Progenitor cell of endocrine pancreas (in vitro differentiated cells): ENCODE results near the gene BBS2. TPM values are rescaled to one million over a fixed set of nuclear protein-coding genes. Genes with fewer than 3 reads are reported as not detected.
A peak's percentile ranks its signal among the peaks of the same experiment; 100 is the strongest.

Source experiments
- DNase-seq: peaks from one replicate; pipeline ENCODE4 v3.0.0; 2021; ENCODE audit warnings: low spot score; ENCODE audit not compliant: unreplicated experiment
- H3K27ac Mint-ChIP-seq: 2 replicates; pipeline ENCODE4 v1.8.0; 2021; ENCODE audit warnings: mild to moderate bottlenecking, moderate library complexity, mixed read lengths
- H3K27me3 Mint-ChIP-seq: 2 replicates; pipeline ENCODE4 v1.8.0; 2021; ENCODE audit warnings: mixed read lengths
- H3K36me3 Mint-ChIP-seq: 2 replicates; pipeline ENCODE4 v1.8.0; 2022; ENCODE audit warnings: mixed read lengths; ENCODE audit not compliant: insufficient read depth
- H3K4me1 Mint-ChIP-seq: 2 replicates; pipeline ENCODE4 v1.8.0; 2021; ENCODE audit warnings: low read depth, mixed read lengths
- H3K4me3 Mint-ChIP-seq: 2 replicates; pipeline ENCODE4 v1.8.0; 2021; ENCODE audit warnings: low read depth, mild to moderate bottlenecking, moderate library complexity, mixed read lengths
- H3K9me3 Mint-ChIP-seq: 2 replicates; pipeline ENCODE4 v1.8.0; 2021; ENCODE audit warnings: low read depth, mixed read lengths
- total RNA-seq: library from RNA; stranded (reverse); gene quantifications from 2 replicates; pipeline ENCODE4 v1.2.1, GENCODE V29; 2021
- TF ChIP-seq, protein P1 (sequence below): fragments of 200-600 bp; sonication (generic); IDR thresholded peaks from one replicate; pipeline ENCODE4 v1.5.0; 2021; ENCODE audit warnings: antibody characterized with exemption, mild to moderate bottlenecking; ENCODE audit not compliant: unreplicated experiment

BBS2 gene
- total RNA-seq, 1 donor from 2014 or later = 52.3 TPM

DNA sequence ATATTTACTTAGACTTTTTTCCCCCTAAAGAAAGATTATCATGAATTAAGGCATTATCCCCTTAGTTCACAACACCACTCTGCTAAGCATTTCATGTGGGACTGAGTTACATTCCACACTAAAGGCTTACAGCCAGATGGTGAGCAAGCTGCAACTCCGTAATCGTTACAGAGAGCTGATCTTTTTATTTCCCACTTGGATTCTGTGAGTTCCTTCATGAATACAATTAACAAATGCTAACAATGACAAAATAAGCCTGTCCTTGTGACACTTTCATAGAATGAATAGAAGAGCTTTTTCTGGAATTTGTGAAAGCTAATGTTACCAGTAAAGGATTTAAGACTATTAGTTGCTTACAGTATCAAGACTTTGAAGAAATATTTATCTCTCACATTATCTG lies 59.7 kb downstream of the BBS2 start:
- no peaks in the 10 kb centered on the region for H3K27me3 Mint-ChIP-seq
- H3K9me3 Mint-ChIP-seq = no peaks in the 10 kb centered on the region
- no peak overlapping the region for H3K4me3 Mint-ChIP-seq
- no peaks in the 10 kb centered on the region for H3K4me1 Mint-ChIP-seq
- peaks cover 25% of the 10 kb centered on the region for H3K36me3 Mint-ChIP-seq
- DNase-seq = no peak
- TF ChIP-seq, protein P1, sequence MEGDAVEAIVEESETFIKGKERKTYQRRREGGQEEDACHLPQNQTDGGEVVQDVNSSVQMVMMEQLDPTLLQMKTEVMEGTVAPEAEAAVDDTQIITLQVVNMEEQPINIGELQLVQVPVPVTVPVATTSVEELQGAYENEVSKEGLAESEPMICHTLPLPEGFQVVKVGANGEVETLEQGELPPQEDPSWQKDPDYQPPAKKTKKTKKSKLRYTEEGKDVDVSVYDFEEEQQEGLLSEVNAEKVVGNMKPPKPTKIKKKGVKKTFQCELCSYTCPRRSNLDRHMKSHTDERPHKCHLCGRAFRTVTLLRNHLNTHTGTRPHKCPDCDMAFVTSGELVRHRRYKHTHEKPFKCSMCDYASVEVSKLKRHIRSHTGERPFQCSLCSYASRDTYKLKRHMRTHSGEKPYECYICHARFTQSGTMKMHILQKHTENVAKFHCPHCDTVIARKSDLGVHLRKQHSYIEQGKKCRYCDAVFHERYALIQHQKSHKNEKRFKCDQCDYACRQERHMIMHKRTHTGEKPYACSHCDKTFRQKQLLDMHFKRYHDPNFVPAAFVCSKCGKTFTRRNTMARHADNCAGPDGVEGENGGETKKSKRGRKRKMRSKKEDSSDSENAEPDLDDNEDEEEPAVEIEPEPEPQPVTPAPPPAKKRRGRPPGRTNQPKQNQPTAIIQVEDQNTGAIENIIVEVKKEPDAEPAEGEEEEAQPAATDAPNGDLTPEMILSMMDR = no peak
- no peak overlapping the region for H3K27ac Mint-ChIP-seq

DNA sequence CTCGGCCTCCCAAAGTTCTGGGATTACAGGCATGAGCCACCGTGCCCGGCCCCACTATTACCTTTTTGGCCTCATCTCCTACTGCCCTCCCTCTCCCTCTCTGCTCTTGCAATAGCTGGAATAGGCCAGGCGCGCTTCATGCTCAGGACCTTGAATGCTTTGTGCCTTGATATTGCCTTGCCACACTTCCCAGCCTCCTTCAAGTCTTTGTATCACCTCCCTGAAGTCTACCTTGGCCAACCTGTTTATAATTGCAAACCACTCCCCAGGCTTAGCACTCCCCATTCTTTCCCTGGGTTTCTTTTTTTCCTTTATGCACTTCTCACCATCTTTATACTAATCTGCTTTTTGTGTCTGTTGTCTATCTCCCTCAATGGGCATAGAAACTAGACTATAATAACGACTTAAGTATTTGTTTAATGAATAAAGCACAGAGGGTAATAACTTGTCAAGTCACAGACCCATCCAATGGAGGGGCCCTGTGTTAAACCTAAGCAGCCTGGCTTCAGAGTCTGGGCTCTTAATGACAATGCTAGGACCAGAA lies 61.8 kb downstream of the BBS2 start:
- Mint-ChIP-seq H3K27me3 (no peaks in the 10 kb centered on the region), H3K27ac (no peak overlapping the region), H3K4me3 (no peak overlapping the region), H3K36me3 (peaks cover 26% of the 10 kb centered on the region), H3K9me3 (no peaks in the 10 kb centered on the region), H3K4me1 (no peaks in the 10 kb centered on the region)
- TF ChIP-seq, protein P1 = no peak
- DNase-seq = no peak

DNA sequence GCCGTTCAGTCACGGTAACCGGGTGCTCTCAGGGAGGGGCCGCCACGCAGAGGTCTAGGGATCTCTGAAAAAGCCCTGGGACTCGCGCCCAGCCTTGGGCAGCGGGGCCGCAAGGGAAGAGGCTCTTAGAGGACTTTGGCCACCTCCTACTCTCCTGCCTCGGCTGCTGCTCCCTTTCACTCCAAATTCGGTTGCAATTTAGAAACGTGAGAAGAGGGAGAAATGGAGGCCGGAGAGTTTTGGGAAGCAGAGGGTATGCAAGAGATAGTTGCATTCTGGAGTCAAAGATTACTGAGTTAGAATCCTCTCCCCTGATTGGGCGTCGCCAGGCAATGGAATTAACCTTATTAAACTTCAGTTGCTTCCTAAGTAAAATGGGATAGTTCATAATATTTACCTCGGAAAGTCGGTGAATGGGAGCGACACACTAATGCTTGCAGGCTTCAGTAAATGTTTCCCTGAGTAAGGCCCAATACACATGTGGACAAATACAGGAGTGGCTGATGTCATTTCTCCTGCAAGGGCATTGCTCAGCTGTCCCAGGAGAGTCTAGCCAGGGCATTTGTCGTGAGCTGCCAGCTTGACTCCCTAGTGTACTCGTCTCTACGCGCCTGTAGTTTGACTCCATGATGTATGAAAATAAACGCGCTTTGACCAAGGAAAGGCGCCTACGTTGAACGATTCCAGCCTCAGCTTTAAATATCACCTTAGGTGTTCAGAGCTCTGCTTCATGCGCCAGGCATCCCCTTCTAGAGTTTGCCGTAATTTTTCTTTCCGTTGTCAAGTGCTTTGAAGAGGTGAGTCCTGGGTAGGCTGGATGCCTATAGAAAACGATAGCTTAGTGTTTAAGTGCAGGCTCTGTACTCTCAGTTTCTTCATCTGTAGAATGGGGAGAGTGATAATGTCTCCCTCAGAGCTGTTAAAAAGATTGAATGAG lies 67.8 kb downstream of the BBS2 start:
- Mint-ChIP-seq H3K27ac (peak overlapping the region; percentile 98), H3K9me3 (no peaks in the 10 kb centered on the region), H3K4me3 (peak overlapping the region; percentile 92), H3K4me1 (peaks cover 38% of the 10 kb centered on the region), H3K36me3 (peaks cover 13% of the 10 kb centered on the region), H3K27me3 (no peaks in the 10 kb centered on the region)
- TF ChIP-seq, protein P1 = no peak
- DNase-seq = no peak

DNA sequence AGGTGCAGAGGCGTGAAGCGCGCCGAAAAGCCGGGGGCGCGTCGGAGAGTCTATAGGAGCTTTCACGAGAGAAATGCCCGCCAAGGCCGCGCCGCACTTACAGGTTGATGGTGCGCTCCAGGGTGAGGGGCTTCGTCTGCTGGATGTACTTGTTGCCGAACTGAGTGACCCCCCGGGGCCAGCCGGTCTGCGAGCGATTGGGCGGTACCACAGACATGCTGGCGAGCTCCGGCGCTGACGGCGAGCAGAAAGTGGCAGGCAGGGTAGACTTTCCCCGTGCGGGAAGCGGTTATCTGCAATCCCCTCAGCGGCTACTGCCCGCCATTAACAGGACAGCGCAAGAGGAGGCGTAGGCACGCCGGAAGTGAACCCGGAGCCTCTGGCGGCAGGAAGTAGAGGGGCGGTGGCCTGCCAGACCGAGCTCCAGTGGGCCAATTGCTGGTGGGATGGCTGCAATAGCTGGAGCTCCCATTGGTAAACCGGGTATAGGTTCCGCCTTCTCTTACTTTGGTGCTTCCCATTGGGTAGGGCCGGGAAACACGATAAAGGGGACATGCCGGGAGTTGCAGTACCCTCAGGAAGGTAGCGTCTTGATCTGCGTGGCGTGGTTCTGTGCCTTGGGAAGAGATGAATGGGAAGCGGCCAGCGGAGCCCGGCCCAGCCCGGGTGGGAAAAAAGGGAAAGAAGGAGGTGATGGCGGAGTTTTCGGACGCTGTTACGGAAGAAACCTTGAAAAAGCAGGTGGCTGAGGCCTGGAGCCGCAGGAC lies 68.7 kb downstream of the BBS2 start, which contains the start of the genes NUDT21 and OGFOD1:
Gene NUDT21, minus strand, starts transcription at position 347 of the 767 bp plus-strand sequence. Its CDS starts 130 bp downstream, at position 217.
Gene OGFOD1, plus strand, starts transcription at position 569 of the 767 bp plus-strand sequence. Its CDS starts 59 bp downstream, at position 628.
- Mint-ChIP-seq H3K36me3 (peaks cover 11% of the 10 kb centered on the region), H3K27ac (peak within 1 kb of the TSS; percentile 98), H3K4me3 (peak within 1 kb of the TSS; percentile 92), H3K4me1 (peaks cover 38% of the 10 kb centered on the region), H3K27me3 (no peaks in the 10 kb centered on the region), H3K9me3 (no peaks in the 10 kb centered on the region)
- TF ChIP-seq, protein P1 = no peak
- DNase-seq = peak; percentile 78
